HG03139 (cell line): Measurements from ENCODE around the gene GPRASP3.

Experiments
- ATAC-seq: cut with Tn5 transposase; IDR thresholded peaks from one replicate; pipeline ENCODE4 v1.9.1; 2021; ENCODE audit not compliant: unreplicated experiment

GPRASP3 gene

DNA sequence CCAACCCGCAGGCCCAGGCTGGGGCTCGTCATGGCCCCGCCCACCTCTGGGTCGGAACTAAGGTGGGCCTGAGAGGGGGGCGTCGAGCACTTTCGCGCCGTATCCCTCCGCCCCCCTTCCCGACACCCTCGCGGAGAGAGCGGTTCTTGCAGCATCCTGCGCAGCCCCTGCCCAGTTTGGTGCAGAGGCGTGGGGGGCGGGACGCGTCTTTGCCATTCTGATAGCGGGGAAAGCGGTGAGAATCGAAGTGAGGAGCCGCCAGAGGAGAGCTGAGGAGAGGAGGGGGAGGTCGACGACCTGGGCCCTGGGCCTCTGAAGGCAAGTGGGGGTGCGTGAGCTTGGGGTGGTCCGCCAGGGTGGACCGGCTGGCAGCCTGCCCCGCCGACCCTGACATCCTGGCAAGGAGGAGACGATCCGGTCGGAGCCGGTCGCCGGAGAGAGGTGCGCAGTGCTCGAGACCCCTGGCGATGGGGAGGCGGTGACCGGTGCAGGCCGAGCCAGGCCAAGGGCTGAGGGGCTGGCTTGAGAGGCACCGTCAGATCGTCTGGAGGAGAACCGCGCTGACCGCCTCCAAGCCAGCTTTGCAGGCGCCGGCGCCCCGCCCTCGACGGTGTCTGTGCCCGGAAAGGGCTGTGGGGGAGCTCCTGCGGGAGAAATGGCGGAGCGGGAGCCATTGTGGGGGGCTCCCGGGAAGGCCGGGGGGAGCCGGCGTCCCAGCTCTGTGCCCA, 25.5 kb downstream of the GPRASP3 start:
- ATAC-seq = no peak

DNA sequence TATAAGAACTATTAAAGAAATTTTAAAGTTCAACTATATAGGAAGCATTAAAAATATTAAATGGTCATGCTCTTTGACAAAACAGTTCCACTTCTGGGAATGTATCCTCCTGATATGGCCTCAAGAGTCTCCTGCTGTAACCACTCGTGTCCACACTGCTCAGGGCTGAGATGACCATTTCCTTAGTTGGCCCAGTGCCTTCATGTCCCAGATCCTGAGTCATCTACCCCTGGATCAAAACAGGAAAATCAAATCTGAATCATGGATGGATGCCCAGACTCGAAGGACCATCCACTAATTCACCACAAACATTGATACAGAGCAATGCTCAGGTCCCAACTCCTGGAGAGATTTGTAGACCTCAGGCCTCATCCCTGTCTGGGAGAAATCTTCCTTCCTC, 44.7 kb downstream of the GPRASP3 start:
- ATAC-seq = no peak

DNA sequence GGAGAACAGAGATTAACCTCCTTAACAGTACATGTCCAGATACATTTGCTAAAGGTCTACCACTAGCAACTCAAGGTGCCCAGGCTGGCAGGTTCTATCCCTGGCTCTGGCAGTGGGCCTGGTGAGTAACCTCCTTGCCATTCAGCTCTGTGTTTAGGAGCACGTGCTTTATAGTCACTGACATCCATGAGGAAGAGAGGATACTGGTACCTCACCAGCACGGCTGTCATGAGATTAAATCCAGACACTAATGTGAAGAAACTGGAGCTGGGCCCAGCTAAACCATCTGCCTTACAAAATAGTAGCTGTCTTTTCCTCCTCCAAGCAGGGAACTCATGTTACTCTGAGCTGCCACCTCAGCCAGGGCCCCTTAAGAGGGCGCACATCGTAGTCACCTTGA, 45.3 kb downstream of the GPRASP3 start:
- ATAC-seq = no peak

DNA sequence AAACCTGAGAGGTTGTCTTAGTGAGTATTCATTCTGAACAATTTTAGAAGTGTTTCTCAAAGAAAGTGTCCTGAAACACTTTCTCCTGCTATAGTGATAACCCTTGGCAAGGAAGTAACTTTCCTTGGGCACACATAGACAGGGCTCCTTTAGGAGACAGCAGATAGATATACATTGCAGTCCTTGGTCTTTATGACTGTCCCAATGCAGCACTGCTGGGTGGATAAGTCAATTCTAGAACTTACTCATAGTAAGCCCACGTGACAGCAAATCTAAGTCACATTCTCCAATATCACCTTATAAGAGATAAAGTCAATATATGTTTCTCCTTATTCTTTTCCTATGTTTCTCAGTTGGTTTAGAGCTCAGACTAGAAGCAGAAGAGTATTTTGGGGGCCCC, 46.7 kb downstream of the GPRASP3 start:
- ATAC-seq = no peak

DNA sequence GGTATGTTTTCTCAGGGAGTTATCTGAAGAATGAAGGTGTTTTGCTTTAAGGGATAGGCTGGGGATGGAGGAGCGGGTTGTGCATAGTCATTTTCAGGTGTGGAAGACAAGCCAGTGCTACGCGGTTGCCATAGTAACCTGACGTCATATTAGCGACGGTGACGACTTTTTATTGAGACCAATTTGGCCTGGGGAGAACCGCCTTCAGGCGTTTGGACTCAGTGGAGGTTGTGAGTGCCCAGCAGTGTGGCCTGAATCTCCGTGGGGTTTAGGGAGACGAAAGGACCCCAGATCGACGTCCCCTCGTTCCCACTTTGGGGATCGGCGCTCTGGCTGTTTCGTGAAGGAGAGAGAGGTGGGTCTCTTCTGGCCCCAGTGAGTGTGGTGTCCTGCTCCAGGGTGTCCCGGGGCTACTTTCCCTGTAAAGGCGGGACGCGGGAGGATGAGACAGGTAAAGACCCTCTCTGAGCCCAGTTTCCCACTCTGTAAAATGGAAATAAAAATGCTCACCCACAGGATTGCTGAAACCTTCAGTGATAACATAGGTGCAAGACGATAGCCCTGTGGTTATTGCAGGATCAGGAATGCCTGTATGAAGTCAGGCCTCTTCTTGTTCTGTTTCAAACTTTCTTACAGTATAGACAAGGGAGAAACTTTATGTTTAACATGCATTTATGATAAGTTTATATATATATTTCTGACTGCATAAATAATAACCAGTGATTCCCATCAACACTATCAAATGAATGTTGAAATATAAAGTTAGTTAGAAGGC, 48.6 kb downstream of the GPRASP3 start:
- peak; percentile 95 for ATAC-seq
